ENCODE data around the gene ARPC5. TPM values are rescaled to one million over a fixed set of nuclear protein-coding genes. Genes with fewer than 3 reads are reported as not detected.

ARPC5 gene
- total RNA-seq, 1 experiment from 2014 or later: 148 TPM

DNA sequence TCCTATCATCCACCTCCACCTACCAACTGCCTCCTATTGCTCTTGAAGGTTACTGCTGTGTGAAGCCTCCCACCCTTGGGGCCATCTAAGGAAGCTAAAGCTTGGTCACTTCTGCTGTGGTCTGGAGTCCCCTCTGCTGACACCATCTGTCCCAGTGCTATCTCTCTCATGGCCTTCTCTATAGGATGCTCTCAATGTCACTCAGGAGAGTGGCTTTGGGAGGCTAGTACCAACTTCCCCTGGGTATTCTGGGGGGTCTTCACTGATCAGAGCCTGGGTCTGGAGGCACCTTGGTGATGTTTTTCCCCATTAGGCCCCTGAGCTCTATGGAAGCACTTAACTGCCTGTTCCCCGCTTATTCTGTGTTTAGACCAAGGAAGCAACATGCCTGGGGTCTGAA is 33.1 kb downstream of the ARPC5 start:
- Mint-ChIP-seq H3K27ac (ENCODE audit: unreplicated experiment) (no peak overlapping the region), H3K27me3 (ENCODE audit: unreplicated experiment) (peaks cover 16% of the 10 kb centered on the region), H3K4me1 (ENCODE audit: low read depth, unreplicated experiment) (peaks cover 7% of the 10 kb centered on the region), H3K4me3 (ENCODE audit: low read depth, unreplicated experiment) (no peak overlapping the region), H3K9me3 (ENCODE audit: low read depth, unreplicated experiment) (no peaks in the 10 kb centered on the region), H3K36me3 (ENCODE audit: insufficient read depth, unreplicated experiment) (no peaks in the 10 kb centered on the region)
- TF ChIP-seq, protein P1, sequence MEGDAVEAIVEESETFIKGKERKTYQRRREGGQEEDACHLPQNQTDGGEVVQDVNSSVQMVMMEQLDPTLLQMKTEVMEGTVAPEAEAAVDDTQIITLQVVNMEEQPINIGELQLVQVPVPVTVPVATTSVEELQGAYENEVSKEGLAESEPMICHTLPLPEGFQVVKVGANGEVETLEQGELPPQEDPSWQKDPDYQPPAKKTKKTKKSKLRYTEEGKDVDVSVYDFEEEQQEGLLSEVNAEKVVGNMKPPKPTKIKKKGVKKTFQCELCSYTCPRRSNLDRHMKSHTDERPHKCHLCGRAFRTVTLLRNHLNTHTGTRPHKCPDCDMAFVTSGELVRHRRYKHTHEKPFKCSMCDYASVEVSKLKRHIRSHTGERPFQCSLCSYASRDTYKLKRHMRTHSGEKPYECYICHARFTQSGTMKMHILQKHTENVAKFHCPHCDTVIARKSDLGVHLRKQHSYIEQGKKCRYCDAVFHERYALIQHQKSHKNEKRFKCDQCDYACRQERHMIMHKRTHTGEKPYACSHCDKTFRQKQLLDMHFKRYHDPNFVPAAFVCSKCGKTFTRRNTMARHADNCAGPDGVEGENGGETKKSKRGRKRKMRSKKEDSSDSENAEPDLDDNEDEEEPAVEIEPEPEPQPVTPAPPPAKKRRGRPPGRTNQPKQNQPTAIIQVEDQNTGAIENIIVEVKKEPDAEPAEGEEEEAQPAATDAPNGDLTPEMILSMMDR (IDR thresholded peaks at IDR 0.05; ENCODE audit: unreplicated experiment): no peak
- intact Hi-C loops (cut with micrococcal nuclease; ENCODE audit: unreplicated experiment): no loop called here
- DNase-seq: no peak
- BruUV-seq (replicated peaks): no TSS peak
- CTCF ChIA-PET: no interaction called here

DNA sequence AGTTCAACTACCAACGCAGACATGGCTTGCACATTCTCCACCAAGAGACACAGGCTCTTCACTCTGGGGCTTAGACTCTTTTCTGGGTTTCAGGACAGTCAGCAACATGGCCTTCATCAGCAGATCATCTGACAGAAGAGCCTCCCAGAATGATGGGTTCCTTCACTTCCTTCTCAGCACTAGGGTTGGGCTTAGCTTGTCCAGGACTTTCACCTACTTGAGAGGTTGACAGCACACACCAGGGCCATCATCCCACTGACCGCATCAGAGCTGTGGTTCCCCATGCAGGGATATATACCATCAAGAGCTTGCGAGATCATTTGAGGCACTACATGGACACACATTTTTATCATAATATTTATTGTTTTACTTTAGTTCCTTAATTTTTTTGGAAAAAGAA is 34.9 kb downstream of the ARPC5 start:
- Mint-ChIP-seq H3K9me3 (ENCODE audit: low read depth, unreplicated experiment) (no peaks in the 10 kb centered on the region), H3K27ac (ENCODE audit: unreplicated experiment) (no peak overlapping the region), H3K36me3 (ENCODE audit: insufficient read depth, unreplicated experiment) (no peaks in the 10 kb centered on the region), H3K4me1 (ENCODE audit: low read depth, unreplicated experiment) (no peaks in the 10 kb centered on the region), H3K27me3 (ENCODE audit: unreplicated experiment) (peaks cover 16% of the 10 kb centered on the region), H3K4me3 (ENCODE audit: low read depth, unreplicated experiment) (no peak overlapping the region)
- intact Hi-C loops (cut with micrococcal nuclease; ENCODE audit: unreplicated experiment): no loop called here
- DNase-seq: no peak
- TF ChIP-seq, protein P1 (IDR thresholded peaks at IDR 0.05; ENCODE audit: unreplicated experiment): no peak
- BruUV-seq (replicated peaks): no TSS peak
- CTCF ChIA-PET: no interaction called here

- CTCF ChIA-PET: interaction anchor here (1.2 kb wide), 1 partner anchor 11 kb away, joined by 14 read pairs; no protein-coding TSS in a partner anchor
- peaks cover 16% of the 10 kb centered on the region for H3K27me3 Mint-ChIP-seq (ENCODE audit: unreplicated experiment)
- intact Hi-C loops (cut with micrococcal nuclease; ENCODE audit: unreplicated experiment): no loop called here
- no peak overlapping the region for H3K4me3 Mint-ChIP-seq (ENCODE audit: low read depth, unreplicated experiment)
- H3K9me3 Mint-ChIP-seq (ENCODE audit: low read depth, unreplicated experiment): no peaks in the 10 kb centered on the region
- no peaks in the 10 kb centered on the region for H3K4me1 Mint-ChIP-seq (ENCODE audit: low read depth, unreplicated experiment)
- DNase-seq: no peak
- BruUV-seq (replicated peaks): no TSS peak
- TF ChIP-seq, protein P1 (IDR thresholded peaks at IDR 0.05; ENCODE audit: unreplicated experiment): no peak
- H3K27ac Mint-ChIP-seq (ENCODE audit: unreplicated experiment): no peak overlapping the region
- no peaks in the 10 kb centered on the region for H3K36me3 Mint-ChIP-seq (ENCODE audit: insufficient read depth, unreplicated experiment)
Observed at GRCh38 chr1:183600136-183600535, 35.4 kb downstream of the ARPC5 start.

GRCh38 chr1:183598386-183598785 is 37.2 kb downstream of the ARPC5 start:
- Mint-ChIP-seq H3K4me3 (ENCODE audit: low read depth, unreplicated experiment) (no peak overlapping the region), H3K9me3 (ENCODE audit: low read depth, unreplicated experiment) (no peaks in the 10 kb centered on the region), H3K27me3 (ENCODE audit: unreplicated experiment) (peaks cover 1% of the 10 kb centered on the region), H3K4me1 (ENCODE audit: low read depth, unreplicated experiment) (peaks cover 4% of the 10 kb centered on the region), H3K27ac (ENCODE audit: unreplicated experiment) (no peak overlapping the region), H3K36me3 (ENCODE audit: insufficient read depth, unreplicated experiment) (no peaks in the 10 kb centered on the region)
- TF ChIP-seq, protein P1 (IDR thresholded peaks at IDR 0.05; ENCODE audit: unreplicated experiment): no peak
- CTCF ChIA-PET: no interaction called here
- intact Hi-C loops (cut with micrococcal nuclease; ENCODE audit: unreplicated experiment): no loop called here
- no TSS peak for BruUV-seq (replicated peaks)
- no peak for DNase-seq
